Smooth muscle cell of the brain vasculature (primary cell): Measurements from ENCODE around the gene TPCN2.

ENCODE experiments used
- DNase-seq: peaks from one replicate; pipeline ENCODE4 v3.0.0-alpha.2; 2012; ENCODE audit warnings: low read depth, low spot score

TPCN2 gene

GRCh38 chr11:69010361-69010891, 38.3 kb upstream of the TPCN2 start:
- no peak for DNase-seq

- DNase-seq = no peak
Observed at GRCh38 chr11:69010964-69011623, 37.6 kb upstream of the TPCN2 start.

- DNase-seq = no peak
Observed at GRCh38 chr11:69011624-69012091, 37.1 kb upstream of the TPCN2 start.

- no peak for DNase-seq
Observed at GRCh38 chr11:69012092-69013008, 36.4 kb upstream of the TPCN2 start.

- DNase-seq = peak; percentile 62
Observed at GRCh38 chr11:69013009-69013951, 35.5 kb upstream of the TPCN2 start, which contains the start of gene MRGPRF. Gene MRGPRF, minus strand, starts transcription at chr11:69013246. Its CDS starts 3,345 bp downstream, at chr11:69009901.

GRCh38 chr11:69014084-69014851, 34.5 kb upstream of the TPCN2 start:
- no peak for DNase-seq

- no peak for DNase-seq
Observed at GRCh38 chr11:69014898-69015549, 33.7 kb upstream of the TPCN2 start.

GRCh38 chr11:69017951-69018350, 30.8 kb upstream of the TPCN2 start:
- DNase-seq = no peak

- no peak for DNase-seq
Observed at GRCh38 chr11:69018924-69019323, 29.8 kb upstream of the TPCN2 start.

GRCh38 chr11:69022260-69022659, 26.5 kb upstream of the TPCN2 start:
- no peak for DNase-seq

- no peak for DNase-seq
Observed at GRCh38 chr11:69024509-69024908, 24.2 kb upstream of the TPCN2 start.

- no peak for DNase-seq
Observed at GRCh38 chr11:69027704-69028372, 20.9 kb upstream of the TPCN2 start.

- no peak for DNase-seq
Observed at GRCh38 chr11:69030301-69030700, 18.4 kb upstream of the TPCN2 start.

GRCh38 chr11:69032833-69033232, 15.9 kb upstream of the TPCN2 start:
- DNase-seq = no peak

- DNase-seq = no peak
Observed at GRCh38 chr11:69033431-69033830, 15.3 kb upstream of the TPCN2 start.

GRCh38 chr11:69034123-69034867, 14.4 kb upstream of the TPCN2 start:
- DNase-seq = no peak

GRCh38 chr11:69035150-69035945, 13.4 kb upstream of the TPCN2 start:
- no peak for DNase-seq

- no peak for DNase-seq
Observed at GRCh38 chr11:69035946-69036340, 12.8 kb upstream of the TPCN2 start.
